K562 (cell line): ENCODE measurements around the gene NUSAP1. TPM values are rescaled to one million over a fixed set of nuclear protein-coding genes. Genes with fewer than 3 reads are reported as not detected.

Experiments used
- BHLHE40 ChIP-seq: IDR thresholded peaks from 2 replicates; pipeline ENCODE4 v1.6.1; 2011; ENCODE audit warnings: low read length, improper control_type of control experiment
- CSDE1 ChIP-seq, 2 experiments: fragments of 450-650 bp; IDR thresholded peaks; 2 replicates each; pipeline ENCODE4 v1.6.1; 2016; ENCODE audit warnings: mild to moderate bottlenecking in 1 of 2
- HCFC1 ChIP-seq: IDR thresholded peaks from 2 replicates; pipeline ENCODE4 v1.6.1; 2012; ENCODE audit warnings: low read depth, low read length, improper control_type of control experiment
- HLTF ChIP-seq: fragments of 450-650 bp; IDR thresholded peaks from 2 replicates; pipeline ENCODE4 v1.6.1; 2016
- HNRNPH1 ChIP-seq: fragments of 200-400 bp; formaldehyde crosslinking; optimal IDR thresholded peaks from 2 replicates; pipeline ENCODE3; 2017; ENCODE audit warnings: low read depth, mild to moderate bottlenecking, low read length, moderate library complexity
- NCOA1 ChIP-seq: fragments of 450-650 bp; IDR thresholded peaks from 2 replicates; pipeline ENCODE4 v1.6.1; 2016; ENCODE audit warnings: low read depth
- NFIC ChIP-seq: fragments of 450-650 bp; IDR thresholded peaks from 2 replicates; pipeline ENCODE4 v1.6.1; 2017; ENCODE audit warnings: mild to moderate bottlenecking, inconsistent platforms
- POLR2H ChIP-seq: IDR thresholded peaks from 2 replicates; pipeline ENCODE4 v1.6.1; 2016; ENCODE audit warnings: missing genetic modification characterization, low read depth, mild to moderate bottlenecking, control low read depth, missing compliant biosample characterization, moderate library complexity
- PURB ChIP-seq: sonication (generic); formaldehyde crosslinking; IDR thresholded peaks from 2 replicates; pipeline ENCODE4 v1.9.0; 2021; ENCODE audit warnings: low read depth, mild to moderate bottlenecking, missing genetic modification reagents
- RBBP5 ChIP-seq: fragments of 200-600 bp; sonication (generic); IDR thresholded peaks from 2 replicates; pipeline ENCODE4 v1.6.1; 2012; ENCODE audit warnings: borderline replicate concordance, mild to moderate bottlenecking, low read length, control low read depth, inconsistent platforms; ENCODE audit not compliant: insufficient read depth, poor library complexity, severe bottlenecking
- ZFP36 ChIP-seq: fragments of 150-350 bp; IDR thresholded peaks from 2 replicates; pipeline ENCODE4 v1.6.1; 2018; ENCODE audit warnings: low read length, low read depth; ENCODE audit not compliant: partially characterized antibody
- ZNF197 ChIP-seq: fragments of 200-800 bp; sonication (Bioruptor generic); IDR thresholded peaks from 2 replicates; pipeline ENCODE4 v1.6.1; 2016; ENCODE audit warnings: low read depth, missing genetic modification characterization, missing compliant biosample characterization
- ZNF224 ChIP-seq: sonication (generic); formaldehyde crosslinking; IDR thresholded peaks from 2 replicates; pipeline ENCODE4 v1.8.0; 2022; ENCODE audit warnings: mild to moderate bottlenecking, missing genetic modification reagents
- ZNF311 ChIP-seq: fragments of 250-450 bp; sonication (Bioruptor Pico); IDR thresholded peaks from 2 replicates; pipeline ENCODE4 v1.4.0; 2020; ENCODE audit warnings: mild to moderate bottlenecking, moderate library complexity
- ZNF561 ChIP-seq: fragments of 450-650 bp; formaldehyde crosslinking; conservative IDR thresholded peaks from 2 replicates; pipeline ENCODE4 v1.4.0; 2020; ENCODE audit warnings: mild to moderate bottlenecking, moderate library complexity
- ZNF778 ChIP-seq: fragments of 450-650 bp; formaldehyde crosslinking; IDR thresholded peaks from 2 replicates; pipeline ENCODE4 v1.4.0; 2020; ENCODE audit warnings: mild to moderate bottlenecking, moderate library complexity
- polyA plus RNA-seq, 8 experiments: library from polyadenylated mRNA; depleted of rRNA in 4 of 8; stranded (reverse) in 5 of 8; unstranded in 3 of 8; fragments of >200 nt; fragmentation: Nextera tagmentation in 2 of 8; fragmentation: Illumina TruSeq in 1 of 8; extraction: Ambion mirVana in 2 of 8; extraction: Trizol in 1 of 8; gene quantifications; 2 replicates each; pipeline versions ENCODE4 v1.2.1 to v1.2.3, GENCODE V29; 2011 to 2014; ENCODE audit warnings: inconsistent platforms in 1 of 8, missing spikeins in 1 of 8
- total RNA-seq, 7 experiments: library from RNA; depleted of rRNA in 6 of 7; stranded (reverse); fragments of >200 nt in 6 of 7; fragmentation: Illumina TruSeq in 2 of 7; extraction: Trizol in 2 of 7; gene quantifications; 2 replicates each; pipeline versions ENCODE4 v1.2.1 to v1.2.3, GENCODE V29; 2011 to 2021; ENCODE audit warnings: low replicate concordance in 1 of 7
- TF ChIP-seq, protein P1 (sequence below), 2 experiments: fragments of 450-650 bp; formaldehyde crosslinking in 1 of 2; IDR thresholded peaks; 2 replicates each; pipeline versions ENCODE4 v1.4.0 to v1.6.1; 2014 to 2020; ENCODE audit warnings: mild to moderate bottlenecking in 2 of 2, borderline replicate concordance in 1 of 2, low read depth in 1 of 2
- TF ChIP-seq, protein P2 (sequence below): fragments of 250-450 bp; sonication (Bioruptor Pico); IDR thresholded peaks from 2 replicates; pipeline ENCODE4 v1.9.0; 2021; ENCODE audit warnings: mild to moderate bottlenecking
- TF ChIP-seq, protein P3 (sequence below): fragments of 450-650 bp; IDR thresholded peaks from 2 replicates; pipeline ENCODE4 v1.6.1; 2016; ENCODE audit warnings: low read depth, mild to moderate bottlenecking, moderate library complexity

NUSAP1 gene
- total and polyA plus RNA-seq, 9 of the 15 experiments (the other 6 are each of a cell fraction or from before 2014, with no cell fraction given): 119 to 266 (median 227) TPM

DNA sequence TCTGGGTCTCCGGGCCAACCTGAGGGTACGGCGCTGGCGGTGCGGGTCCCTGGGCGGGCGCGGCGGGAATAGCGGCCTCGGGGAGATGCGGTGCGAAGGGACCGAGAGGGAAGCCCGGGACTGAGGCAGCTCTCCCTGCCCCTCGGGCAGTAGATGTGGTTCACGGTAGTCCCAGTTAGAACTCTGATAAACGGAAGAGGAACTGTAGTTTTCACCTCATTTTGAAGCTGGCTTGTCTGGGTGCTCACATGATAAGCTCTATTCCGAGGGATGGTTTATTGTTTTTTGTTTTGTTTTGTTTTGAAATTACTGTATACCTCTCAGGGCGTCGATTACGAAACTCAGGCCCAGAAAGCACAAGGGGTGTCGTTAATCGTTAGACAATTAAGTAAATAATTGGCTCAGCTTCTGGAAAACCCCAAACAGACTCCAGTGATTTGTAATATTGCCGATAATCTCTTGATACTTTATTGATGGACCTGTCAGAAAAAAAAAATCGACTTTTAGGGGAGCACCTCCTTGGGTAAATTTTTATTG, 413 bp downstream of the NUSAP1 start (continued):
- TF ChIP-seq RBBP5 (peak; percentile 8), ZNF311 (no peak), ZFP36 (no peak), NFIC (0 out of 2 replicates have a peak, but pooled peaks have one; percentile 12), PURB (CRISPR knock-in tag) (no peak), CSDE1 (IDR thresholded peaks at IDR 0.05) (peak in 1 of 2 experiments; percentile 21; a peak in 1 of 4 replicates), HCFC1 (no peak), ZNF561 (CRISPR knock-in tag) (no peak), HNRNPH1 (no peak), ZNF778 (CRISPR knock-in tag) (no peak), BHLHE40 (no peak), POLR2H (tag) (peak; percentile 7), ZNF197 (CRISPR knock-in tag) (no peak), NCOA1 (no peak), HLTF (no peak; the same call in 1 of the 2 replicates), ZNF224 (no peak)
- TF ChIP-seq, protein P1, sequence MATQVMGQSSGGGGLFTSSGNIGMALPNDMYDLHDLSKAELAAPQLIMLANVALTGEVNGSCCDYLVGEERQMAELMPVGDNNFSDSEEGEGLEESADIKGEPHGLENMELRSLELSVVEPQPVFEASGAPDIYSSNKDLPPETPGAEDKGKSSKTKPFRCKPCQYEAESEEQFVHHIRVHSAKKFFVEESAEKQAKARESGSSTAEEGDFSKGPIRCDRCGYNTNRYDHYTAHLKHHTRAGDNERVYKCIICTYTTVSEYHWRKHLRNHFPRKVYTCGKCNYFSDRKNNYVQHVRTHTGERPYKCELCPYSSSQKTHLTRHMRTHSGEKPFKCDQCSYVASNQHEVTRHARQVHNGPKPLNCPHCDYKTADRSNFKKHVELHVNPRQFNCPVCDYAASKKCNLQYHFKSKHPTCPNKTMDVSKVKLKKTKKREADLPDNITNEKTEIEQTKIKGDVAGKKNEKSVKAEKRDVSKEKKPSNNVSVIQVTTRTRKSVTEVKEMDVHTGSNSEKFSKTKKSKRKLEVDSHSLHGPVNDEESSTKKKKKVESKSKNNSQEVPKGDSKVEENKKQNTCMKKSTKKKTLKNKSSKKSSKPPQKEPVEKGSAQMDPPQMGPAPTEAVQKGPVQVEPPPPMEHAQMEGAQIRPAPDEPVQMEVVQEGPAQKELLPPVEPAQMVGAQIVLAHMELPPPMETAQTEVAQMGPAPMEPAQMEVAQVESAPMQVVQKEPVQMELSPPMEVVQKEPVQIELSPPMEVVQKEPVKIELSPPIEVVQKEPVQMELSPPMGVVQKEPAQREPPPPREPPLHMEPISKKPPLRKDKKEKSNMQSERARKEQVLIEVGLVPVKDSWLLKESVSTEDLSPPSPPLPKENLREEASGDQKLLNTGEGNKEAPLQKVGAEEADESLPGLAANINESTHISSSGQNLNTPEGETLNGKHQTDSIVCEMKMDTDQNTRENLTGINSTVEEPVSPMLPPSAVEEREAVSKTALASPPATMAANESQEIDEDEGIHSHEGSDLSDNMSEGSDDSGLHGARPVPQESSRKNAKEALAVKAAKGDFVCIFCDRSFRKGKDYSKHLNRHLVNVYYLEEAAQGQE (IDR thresholded peaks at IDR 0.05; ENCODE audit: borderline replicate concordance): no peak
- TF ChIP-seq, protein P1 (CRISPR knock-in tag; IDR thresholded peaks at IDR 0.05; ENCODE audit: low read depth): no peak
- TF ChIP-seq, protein P2, sequence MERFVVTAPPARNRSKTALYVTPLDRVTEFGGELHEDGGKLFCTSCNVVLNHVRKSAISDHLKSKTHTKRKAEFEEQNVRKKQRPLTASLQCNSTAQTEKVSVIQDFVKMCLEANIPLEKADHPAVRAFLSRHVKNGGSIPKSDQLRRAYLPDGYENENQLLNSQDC (CRISPR knock-in tag): no peak
- TF ChIP-seq, protein P3, sequence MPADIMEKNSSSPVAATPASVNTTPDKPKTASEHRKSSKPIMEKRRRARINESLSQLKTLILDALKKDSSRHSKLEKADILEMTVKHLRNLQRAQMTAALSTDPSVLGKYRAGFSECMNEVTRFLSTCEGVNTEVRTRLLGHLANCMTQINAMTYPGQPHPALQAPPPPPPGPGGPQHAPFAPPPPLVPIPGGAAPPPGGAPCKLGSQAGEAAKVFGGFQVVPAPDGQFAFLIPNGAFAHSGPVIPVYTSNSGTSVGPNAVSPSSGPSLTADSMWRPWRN: 0 out of 2 replicates have a peak, but pooled peaks have one; percentile 45
